Esophagus squamous epithelium (tissue), 4 donors: ENCODE data around the gene IFT22.

Experiments
- POLR2A ChIP-seq, 4 donors: fragments of 450-650 bp; IDR thresholded peaks; one replicate each; pipeline ENCODE4 v1.6.1; 2017; ENCODE audit warnings: antibody characterized with exemption in 4 of 4, mild to moderate bottlenecking in 4 of 4, moderate library complexity in 3 of 4
- TF ChIP-seq, protein P1 (sequence below), 6 experiments: fragments of 450-650 bp in 4 of 6; fragments of 200-600 bp in 2 of 6; sonication (generic) in 2 of 6; IDR thresholded peaks; one replicate each; pipeline ENCODE4 v1.5.1; 2016 to 2019; ENCODE audit warnings: antibody characterized with exemption in 6 of 6, mild to moderate bottlenecking in 4 of 6, moderate library complexity in 4 of 6

DNA sequence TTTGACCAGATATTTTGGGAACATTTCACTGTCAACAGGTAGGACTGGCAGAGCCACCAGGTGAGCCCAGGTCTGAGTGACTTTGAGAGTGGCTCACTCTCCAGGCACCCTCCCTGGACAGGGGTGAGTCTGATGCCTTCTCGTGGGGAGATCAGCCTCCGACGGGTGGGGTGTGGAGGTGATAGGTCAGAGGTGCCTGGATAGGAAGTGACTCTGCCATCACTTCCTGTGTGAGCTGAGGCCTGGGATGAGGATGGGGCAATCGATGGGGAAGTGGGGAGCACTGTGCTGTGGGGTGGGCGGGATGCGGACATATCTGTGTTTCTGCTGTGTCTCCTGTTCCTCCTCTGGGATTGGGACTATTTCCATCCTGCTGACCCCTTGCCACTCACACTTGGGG, 34.6 kb downstream of the IFT22 start:
- TF ChIP-seq, protein P1, sequence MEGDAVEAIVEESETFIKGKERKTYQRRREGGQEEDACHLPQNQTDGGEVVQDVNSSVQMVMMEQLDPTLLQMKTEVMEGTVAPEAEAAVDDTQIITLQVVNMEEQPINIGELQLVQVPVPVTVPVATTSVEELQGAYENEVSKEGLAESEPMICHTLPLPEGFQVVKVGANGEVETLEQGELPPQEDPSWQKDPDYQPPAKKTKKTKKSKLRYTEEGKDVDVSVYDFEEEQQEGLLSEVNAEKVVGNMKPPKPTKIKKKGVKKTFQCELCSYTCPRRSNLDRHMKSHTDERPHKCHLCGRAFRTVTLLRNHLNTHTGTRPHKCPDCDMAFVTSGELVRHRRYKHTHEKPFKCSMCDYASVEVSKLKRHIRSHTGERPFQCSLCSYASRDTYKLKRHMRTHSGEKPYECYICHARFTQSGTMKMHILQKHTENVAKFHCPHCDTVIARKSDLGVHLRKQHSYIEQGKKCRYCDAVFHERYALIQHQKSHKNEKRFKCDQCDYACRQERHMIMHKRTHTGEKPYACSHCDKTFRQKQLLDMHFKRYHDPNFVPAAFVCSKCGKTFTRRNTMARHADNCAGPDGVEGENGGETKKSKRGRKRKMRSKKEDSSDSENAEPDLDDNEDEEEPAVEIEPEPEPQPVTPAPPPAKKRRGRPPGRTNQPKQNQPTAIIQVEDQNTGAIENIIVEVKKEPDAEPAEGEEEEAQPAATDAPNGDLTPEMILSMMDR (IDR thresholded peaks at IDR 0.05) = no peak
- TF ChIP-seq POLR2A (IDR thresholded peaks at IDR 0.05) = no peak
